Esophagus muscularis mucosa (tissue), 4 donors: ENCODE results near the gene MPP3. TPM values are rescaled to one million over a fixed set of nuclear protein-coding genes. Genes with fewer than 3 reads are reported as not detected.

ENCODE experiments used
- DNase-seq: peaks from one replicate; pipeline ENCODE4 v3.0.0-alpha.2; 2017; ENCODE audit errors: extremely low spot score
- H3K27ac ChIP-seq, 4 donors: fragments of 200-600 bp; sonication (generic); replicated peaks in 1 of 4; 1 replicate in 3 of 4; 2 replicates in 1 of 4; pipeline ENCODE4 v1.5.1; 2016 to 2019; ENCODE audit warnings: mild to moderate bottlenecking in 1 of 4
- H3K27me3 ChIP-seq, 4 donors: fragments of 200-600 bp; sonication (generic); one replicate each; pipeline versions ENCODE4 v1.5.1 to v1.6.0; 2016 to 2019
- H3K36me3 ChIP-seq, 4 donors: fragments of 200-600 bp; sonication (generic); one replicate each; pipeline ENCODE4 v1.5.1; 2016 to 2019
- H3K4me1 ChIP-seq, 4 donors: fragments of 200-600 bp; sonication (generic); one replicate each; pipeline ENCODE4 v1.5.1; 2016 to 2019
- H3K4me3 ChIP-seq, 4 donors: fragments of 200-600 bp; sonication (generic); 1 replicate in 2 of 4; 2 replicates in 2 of 4; pipeline ENCODE4 v1.5.1; 2016 to 2019; ENCODE audit warnings: mild to moderate bottlenecking in 4 of 4, moderate library complexity in 1 of 4
- H3K9me3 ChIP-seq, 4 donors: fragments of 200-600 bp; sonication (generic); 1 replicate in 3 of 4; 2 replicates in 1 of 4; pipeline ENCODE4 v1.5.1; 2016 to 2019
- EP300 ChIP-seq: sonication (generic); formaldehyde crosslinking; IDR thresholded peaks from one replicate; pipeline ENCODE4 v1.6.1; 2017; ENCODE audit warnings: antibody characterized with exemption
- POLR2A ChIP-seq: fragments of 450-650 bp; IDR thresholded peaks from one replicate; pipeline ENCODE4 v1.6.1; 2017; ENCODE audit warnings: antibody characterized with exemption, moderate library complexity, mild to moderate bottlenecking, low read depth
- POLR2AphosphoS5 ChIP-seq, 2 donors: sonication (generic); formaldehyde crosslinking; IDR thresholded peaks; one replicate each; pipeline ENCODE4 v1.6.1; 2017; ENCODE audit warnings: antibody characterized with exemption in 2 of 2
- WGBS: methylation state at CpG from one replicate; pipeline ENCODE4 v1.1.5; 2018; 5-methylcytosine and 5-hydroxymethylcytosine counted together
- intact Hi-C: fragments of 100-400 bp; cut with DNase I; formaldehyde crosslinking; loops from one replicate; pipeline ENCODE4 v1.15.1; 2023
- total RNA-seq, 4 donors: library from RNA; depleted of rRNA; stranded (reverse); fragments of >200 nt; gene quantifications; one replicate each; pipeline versions ENCODE4 v1.1.0 to v1.2.1, GENCODE V29; 2016
- TF ChIP-seq, protein P1 (sequence below), 3 experiments: fragments of 200-600 bp in 2 of 3; fragments of 450-650 bp in 1 of 3; sonication (generic) in 2 of 3; IDR thresholded peaks; one replicate each; pipeline ENCODE4 v1.5.1; 2017 to 2019; ENCODE audit warnings: antibody characterized with exemption in 3 of 3, mild to moderate bottlenecking in 2 of 3, moderate library complexity in 1 of 3

Gene MPP3
- total RNA-seq, 4 donors from 2014 or later = 5.0 to 9.9 (median 6.2) TPM

DNA sequence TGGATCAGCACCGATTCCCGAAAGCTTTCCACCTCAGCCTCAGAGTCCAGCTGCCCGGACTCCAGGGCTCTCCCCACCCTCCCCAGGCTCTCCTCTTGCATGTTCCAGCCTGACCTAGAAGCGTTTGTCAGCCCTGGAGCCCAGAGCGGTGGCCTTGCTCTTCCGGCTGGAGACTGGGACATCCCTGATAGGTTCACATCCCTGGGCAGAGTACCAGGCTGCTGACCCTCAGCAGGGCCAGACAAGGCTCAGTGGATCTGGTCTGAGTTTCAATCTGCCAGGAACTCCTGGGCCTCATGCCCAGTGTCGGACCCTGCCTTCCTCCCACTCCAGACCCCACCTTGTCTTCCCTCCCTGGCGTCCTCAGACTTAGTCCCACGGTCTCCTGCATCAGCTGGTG lies 29.0 kb upstream of the MPP3 start:
- intact Hi-C loops = no loop called here
- Histone ChIP-seq H3K27ac (peak overlapping the region in 2 of 4 donors; percentile 29 to 70), H3K27me3 (peaks cover 0 to 17% (median 0%) of the 10 kb centered on the region in 4 donors), H3K4me1 (peaks cover 20 to 35% (median 29%) of the 10 kb centered on the region in 4 donors), H3K4me3 (no peak overlapping the region), H3K36me3 (no peaks in the 10 kb centered on the region), H3K9me3 (no peaks in the 10 kb centered on the region)
- DNase-seq = no peak
- 84% methylated on average over 9 of the region's 9 CpGs for WGBS
- TF ChIP-seq POLR2A = no peak

DNA sequence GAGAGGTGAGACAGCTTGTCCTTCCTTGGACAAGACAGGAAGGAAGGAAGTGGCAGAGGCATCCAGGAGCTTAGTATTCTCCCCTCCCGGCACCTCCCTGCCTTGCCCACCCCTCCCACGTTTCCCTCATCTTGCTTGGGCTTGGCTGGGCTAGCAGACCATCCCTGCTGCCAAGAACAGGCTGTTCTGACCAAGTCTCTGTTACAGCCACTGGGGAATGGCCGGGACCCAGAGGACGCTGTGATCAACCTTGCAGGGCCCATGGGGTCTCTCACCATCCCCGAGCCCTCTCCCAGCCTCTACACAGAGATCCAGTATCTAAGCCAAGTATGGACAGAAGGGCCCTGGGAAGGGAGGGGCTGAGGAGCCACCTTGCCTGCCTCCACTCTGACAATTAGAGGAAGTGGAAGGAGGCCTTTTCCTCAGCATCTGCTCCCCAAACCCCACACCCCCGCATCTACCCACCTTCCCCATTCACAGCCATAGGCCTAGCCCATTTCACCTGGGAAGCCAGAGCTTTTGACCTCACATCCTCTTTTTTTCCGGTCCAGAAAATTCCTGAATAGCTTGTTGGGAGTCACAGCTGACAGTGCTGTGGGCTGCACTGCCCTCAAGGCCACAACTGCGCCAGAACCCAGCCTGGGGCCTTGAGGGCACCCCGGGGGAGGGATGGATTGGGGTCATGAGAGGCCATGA lies 28.1 kb upstream of the MPP3 start:
- WGBS = 62% methylated on average over 5 of the region's 9 CpGs
- peak overlapping the region in 3 of 4 donors; percentile 29 to 70 (median 43) for H3K27ac ChIP-seq
- peaks cover 20 to 38% (median 30%) of the 10 kb centered on the region in 4 donors for H3K4me1 ChIP-seq
- no peak for DNase-seq
- H3K36me3 ChIP-seq = no peaks in the 10 kb centered on the region
- TF ChIP-seq EP300 (no peak), POLR2A (no peak)
- peaks cover 0 to 23% (median 0%) of the 10 kb centered on the region in 4 donors for H3K27me3 ChIP-seq
- H3K4me3 ChIP-seq = no peak overlapping the region
- no peaks in the 10 kb centered on the region for H3K9me3 ChIP-seq
- intact Hi-C loops = no loop called here

DNA sequence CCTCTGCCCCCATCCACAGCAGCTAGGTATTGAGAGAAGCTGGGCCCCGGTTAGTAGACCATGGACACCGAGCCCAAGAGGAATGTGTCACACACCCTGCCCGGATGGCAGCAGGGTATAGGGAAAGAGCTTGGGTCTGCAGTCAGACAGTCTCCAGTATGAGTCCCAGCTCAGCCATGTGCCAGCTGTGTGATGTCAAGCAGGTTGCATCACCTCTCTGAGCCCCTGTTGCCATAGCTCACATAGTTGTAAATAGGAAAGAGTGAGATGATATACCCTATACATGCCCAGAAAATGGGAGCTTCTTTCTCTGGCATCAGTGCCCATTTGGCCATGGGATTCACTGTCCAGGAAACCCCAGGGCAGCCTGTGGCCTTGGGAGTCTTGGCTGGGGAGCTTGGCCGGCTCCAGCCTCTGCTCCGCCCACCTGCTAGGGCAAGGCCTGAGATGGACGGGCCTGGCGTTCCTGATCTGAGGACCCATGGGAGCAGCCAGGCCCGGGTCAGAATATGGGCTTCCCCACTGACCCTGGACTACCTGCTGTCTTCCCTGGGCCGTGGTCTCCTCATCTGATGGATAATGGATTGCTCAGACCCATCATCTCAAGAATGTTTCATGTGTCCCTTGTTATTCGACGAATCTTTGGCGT lies 27.3 kb upstream of the MPP3 start:
- intact Hi-C loops = no loop called here
- H3K4me1 ChIP-seq = peaks cover 20 to 38% (median 30%) of the 10 kb centered on the region in 4 donors
- H3K36me3 ChIP-seq = peaks cover 0 to 4% (median 0%) of the 10 kb centered on the region in 4 donors
- no peaks in the 10 kb centered on the region for H3K9me3 ChIP-seq
- WGBS = 81% methylated on average over 7 of the region's 12 CpGs
- H3K27ac ChIP-seq = peak overlapping the region; percentile 7 to 70 (median 26)
- DNase-seq = no peak
- H3K4me3 ChIP-seq = no peak overlapping the region
- TF ChIP-seq POLR2AphosphoS5 (IDR thresholded peaks at IDR 0.05) (no peak), POLR2A (no peak), EP300 (no peak)
- TF ChIP-seq, protein P1, sequence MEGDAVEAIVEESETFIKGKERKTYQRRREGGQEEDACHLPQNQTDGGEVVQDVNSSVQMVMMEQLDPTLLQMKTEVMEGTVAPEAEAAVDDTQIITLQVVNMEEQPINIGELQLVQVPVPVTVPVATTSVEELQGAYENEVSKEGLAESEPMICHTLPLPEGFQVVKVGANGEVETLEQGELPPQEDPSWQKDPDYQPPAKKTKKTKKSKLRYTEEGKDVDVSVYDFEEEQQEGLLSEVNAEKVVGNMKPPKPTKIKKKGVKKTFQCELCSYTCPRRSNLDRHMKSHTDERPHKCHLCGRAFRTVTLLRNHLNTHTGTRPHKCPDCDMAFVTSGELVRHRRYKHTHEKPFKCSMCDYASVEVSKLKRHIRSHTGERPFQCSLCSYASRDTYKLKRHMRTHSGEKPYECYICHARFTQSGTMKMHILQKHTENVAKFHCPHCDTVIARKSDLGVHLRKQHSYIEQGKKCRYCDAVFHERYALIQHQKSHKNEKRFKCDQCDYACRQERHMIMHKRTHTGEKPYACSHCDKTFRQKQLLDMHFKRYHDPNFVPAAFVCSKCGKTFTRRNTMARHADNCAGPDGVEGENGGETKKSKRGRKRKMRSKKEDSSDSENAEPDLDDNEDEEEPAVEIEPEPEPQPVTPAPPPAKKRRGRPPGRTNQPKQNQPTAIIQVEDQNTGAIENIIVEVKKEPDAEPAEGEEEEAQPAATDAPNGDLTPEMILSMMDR (IDR thresholded peaks at IDR 0.05) = no peak
- H3K27me3 ChIP-seq = peaks cover 0 to 23% (median 0%) of the 10 kb centered on the region in 4 donors

DNA sequence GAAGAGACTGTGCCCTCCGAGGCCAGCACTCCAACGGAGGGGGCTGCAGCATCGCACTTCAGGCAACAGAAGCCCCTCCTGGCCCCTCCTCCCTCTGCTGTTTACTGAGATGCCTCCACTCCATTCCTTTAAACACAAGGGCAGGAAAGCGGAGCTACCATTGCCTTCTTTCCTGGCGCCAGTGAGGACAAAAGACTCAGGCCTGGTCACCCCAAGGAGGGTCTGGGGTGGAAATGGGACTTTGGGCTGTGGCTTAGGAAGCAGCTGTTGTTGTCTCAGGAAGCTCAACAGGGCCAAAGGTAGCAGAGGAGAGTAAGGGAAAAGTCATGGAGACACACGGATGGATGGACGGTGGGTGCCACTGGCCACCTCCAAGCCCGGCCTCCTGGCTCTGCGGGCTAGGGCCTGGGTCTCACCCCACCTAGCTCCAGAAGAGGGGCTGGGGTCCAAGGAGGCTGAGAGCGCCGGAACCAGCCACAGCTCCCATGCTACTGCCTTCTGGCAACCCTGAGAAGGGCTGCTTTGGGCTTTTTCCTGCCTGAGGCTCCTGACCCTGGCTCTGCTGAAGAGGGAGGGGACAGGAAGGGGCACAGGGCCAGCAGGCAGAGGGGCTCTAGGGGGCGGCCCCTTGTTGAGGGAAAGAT lies 25.1 kb upstream of the MPP3 start:
- Histone ChIP-seq H3K36me3 (peaks cover 0 to 7% (median 0%) of the 10 kb centered on the region in 4 donors), H3K27me3 (peaks cover 0 to 37% (median 0%) of the 10 kb centered on the region in 4 donors), H3K4me1 (peaks cover 20 to 38% (median 30%) of the 10 kb centered on the region in 4 donors), H3K27ac (no peak overlapping the region), H3K4me3 (no peak overlapping the region), H3K9me3 (no peaks in the 10 kb centered on the region)
- intact Hi-C loops = no loop called here
- WGBS = 60% methylated on average over 8 of the region's 12 CpGs
- no peak for TF ChIP-seq POLR2A
- no peak for TF ChIP-seq POLR2AphosphoS5 (IDR thresholded peaks at IDR 0.05)
- no peak for TF ChIP-seq EP300
- TF ChIP-seq, protein P1 (IDR thresholded peaks at IDR 0.05) = no peak
- DNase-seq = no peak

DNA sequence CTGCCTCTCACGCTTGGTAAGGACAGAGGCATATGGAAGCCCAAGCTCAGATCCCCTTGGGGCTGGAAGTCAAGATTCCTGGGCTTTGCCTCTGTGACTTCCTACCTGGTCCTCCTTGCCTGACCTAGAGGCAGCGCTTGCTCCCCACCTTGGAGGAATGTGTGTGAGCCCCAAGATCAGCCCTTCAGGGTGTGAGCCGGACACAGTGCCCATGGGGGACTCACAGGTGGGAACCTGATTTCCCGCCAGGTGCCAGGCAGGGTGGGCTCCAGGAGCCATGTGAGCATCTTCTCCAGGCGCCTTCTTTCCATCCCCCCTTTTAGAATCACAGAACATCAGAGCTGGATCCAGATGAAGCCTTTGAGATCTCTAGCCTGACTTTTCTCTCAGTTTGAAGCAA lies 24.2 kb upstream of the MPP3 start:
- DNase-seq = no peak
- no peak overlapping the region for H3K27ac ChIP-seq
- peaks cover 20 to 38% (median 30%) of the 10 kb centered on the region in 4 donors for H3K4me1 ChIP-seq
- H3K9me3 ChIP-seq = no peaks in the 10 kb centered on the region
- H3K27me3 ChIP-seq = peaks cover 0 to 47% (median 0%) of the 10 kb centered on the region in 4 donors
- H3K36me3 ChIP-seq = peaks cover 0 to 7% (median 0%) of the 10 kb centered on the region in 4 donors
- no peak overlapping the region for H3K4me3 ChIP-seq
- TF ChIP-seq POLR2AphosphoS5 (IDR thresholded peaks at IDR 0.05) (no peak), EP300 (no peak), POLR2A (no peak)
- TF ChIP-seq, protein P1 (IDR thresholded peaks at IDR 0.05) = no peak
- 93% methylated on average over 2 of the region's 5 CpGs for WGBS
- intact Hi-C loops = no loop called here
